Omental fat pad (tissue), 4 donors: Measurements from ENCODE around the gene DNAJB8. TPM values are rescaled to one million over a fixed set of nuclear protein-coding genes. Genes with fewer than 3 reads are reported as not detected.

Source experiments
- ATAC-seq: fragments of 150-250 bp; one replicate; pipeline ENCODE4 v1.9.1; 2016; ENCODE audit warnings: mild to moderate bottlenecking, moderate library complexity; ENCODE audit not compliant: low FRiP score
- DNase-seq: peaks from one replicate; pipeline ENCODE4 v3.0.0-alpha.2; 2019; ENCODE audit warnings: low spot score
- CTCF ChIP-seq, 3 donors: fragments of 450-650 bp; IDR thresholded peaks; one replicate each; pipeline ENCODE4 v1.5.1; 2016 to 2017; ENCODE audit warnings: antibody characterized with exemption in 3 of 3, mild to moderate bottlenecking in 3 of 3, moderate library complexity in 2 of 3
- total RNA-seq, 4 donors: library from RNA; depleted of rRNA; stranded (reverse); fragments of >200 nt; gene quantifications; one replicate each; pipeline ENCODE4 v1.1.0, GENCODE V29; 2016

The DNAJB8 gene
- total RNA-seq, 4 donors from 2014 or later: not detected

DNA sequence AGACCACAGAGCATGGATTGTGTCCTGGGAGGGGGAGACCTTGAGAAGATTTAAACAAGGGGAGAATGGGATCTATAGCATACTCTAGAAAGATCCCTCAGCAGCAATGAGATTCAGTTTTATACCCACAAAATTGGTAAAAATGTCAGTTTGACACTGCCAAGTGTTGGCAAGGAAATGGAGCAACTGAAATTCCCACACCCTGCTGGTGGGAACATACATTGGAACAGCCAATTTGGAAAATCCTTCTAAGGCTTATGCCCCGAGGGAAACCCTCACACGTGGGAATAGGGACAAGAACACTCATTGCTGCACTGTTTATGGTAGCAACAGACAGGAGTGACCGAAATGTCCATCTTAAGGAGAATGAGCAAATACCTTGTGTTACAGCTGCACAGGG, 5.0 kb upstream of the DNAJB8 start:
- no peak for TF ChIP-seq CTCF (IDR thresholded peaks at IDR 0.05)
- ATAC-seq: no peak
- DNase-seq: no peak

DNA sequence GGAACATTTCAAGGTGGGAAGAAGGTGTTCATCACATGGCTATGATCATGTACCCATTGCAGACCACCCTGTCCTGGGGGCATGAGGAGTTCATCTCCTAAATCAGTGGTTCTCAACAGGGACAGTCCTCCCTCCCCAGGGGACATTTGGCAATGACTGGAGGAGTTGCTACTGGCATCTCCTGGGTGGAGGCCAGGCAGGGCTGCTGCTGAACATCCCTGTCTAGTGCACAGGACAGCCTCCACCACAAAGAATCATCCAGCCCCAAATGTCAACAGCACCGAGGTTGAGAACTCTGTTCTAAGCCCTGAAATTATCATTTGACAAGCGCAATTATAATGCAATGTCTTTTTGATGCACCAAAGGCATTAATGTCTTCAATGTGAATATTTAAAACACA, 4.4 kb upstream of the DNAJB8 start:
- DNase-seq (no peak), ATAC-seq (no peak)
- TF ChIP-seq CTCF (IDR thresholded peaks at IDR 0.05): no peak

GRCh38 chr3:128470134-128470899, 3.6 kb upstream of the DNAJB8 start:
- DNase-seq (no peak), ATAC-seq (no peak)
- no peak for TF ChIP-seq CTCF (IDR thresholded peaks at IDR 0.05)

DNA sequence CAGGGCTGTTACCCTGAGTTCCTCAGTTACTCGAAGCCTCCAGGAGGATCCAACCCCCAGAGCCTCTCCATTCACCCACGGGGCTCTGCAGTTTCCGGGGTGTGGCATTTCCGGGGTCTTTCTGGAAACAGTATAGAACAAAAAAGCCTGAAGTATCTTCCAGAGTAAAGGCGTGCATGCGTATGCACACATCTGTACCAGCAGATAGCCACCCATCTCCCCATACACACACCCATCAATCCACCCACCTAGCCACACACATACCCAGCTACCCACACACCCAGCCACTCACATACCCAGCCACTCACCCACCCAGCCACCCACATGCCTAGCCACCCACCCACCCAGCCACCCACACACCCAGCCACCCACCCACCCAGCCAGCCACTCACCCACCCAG, 2.9 kb upstream of the DNAJB8 start:
- DNase-seq: no peak
- TF ChIP-seq CTCF (IDR thresholded peaks at IDR 0.05): no peak
- ATAC-seq: no peak

- ATAC-seq: no peak
- no peak for DNase-seq
- no peak for TF ChIP-seq CTCF (IDR thresholded peaks at IDR 0.05)
Observed at GRCh38 chr3:128468791-128469527, 2.3 kb upstream of the DNAJB8 start.

DNA sequence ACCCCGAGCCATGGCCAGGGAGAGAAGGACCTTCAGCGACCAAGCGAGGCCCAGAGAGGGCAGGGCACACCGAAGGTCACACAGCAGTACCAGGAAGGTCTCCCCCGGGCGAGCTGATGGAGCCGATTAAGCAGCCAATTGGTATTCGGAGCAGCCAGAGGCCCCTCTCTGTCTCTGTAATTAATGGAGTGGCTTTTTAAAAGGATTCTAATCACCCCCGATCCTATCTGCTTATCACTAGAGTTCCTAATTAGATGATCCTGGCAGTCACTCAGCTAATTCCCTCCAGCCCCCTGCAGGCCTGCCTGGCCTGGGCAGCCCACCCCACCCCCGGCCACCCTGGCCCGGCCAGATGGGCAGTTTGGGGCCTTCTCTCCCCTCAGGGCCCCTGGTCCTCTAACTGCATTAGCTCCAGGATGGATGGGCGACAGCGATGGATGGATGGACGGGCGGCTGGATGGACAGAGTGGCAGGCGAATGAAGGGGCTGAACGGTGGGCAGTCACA, 1.6 kb upstream of the DNAJB8 start:
- ATAC-seq (no peak), DNase-seq (no peak)
- no peak for TF ChIP-seq CTCF (IDR thresholded peaks at IDR 0.05)
